ENCODE data around the gene ENKD1.

ENKD1 gene

GRCh38 chr16:67675579-67675935 lies 9.0 kb upstream of the ENKD1 start:
- H3K4me3 ChIP-seq (ENCODE audit: low read depth, low read length) = no peak overlapping the region
- no peak for DNase-seq (ENCODE audit: low read depth)
- TF ChIP-seq CTCF (conservative IDR thresholded peaks at IDR 0.05; ENCODE audit: low read depth, low read length) = no peak

DNA sequence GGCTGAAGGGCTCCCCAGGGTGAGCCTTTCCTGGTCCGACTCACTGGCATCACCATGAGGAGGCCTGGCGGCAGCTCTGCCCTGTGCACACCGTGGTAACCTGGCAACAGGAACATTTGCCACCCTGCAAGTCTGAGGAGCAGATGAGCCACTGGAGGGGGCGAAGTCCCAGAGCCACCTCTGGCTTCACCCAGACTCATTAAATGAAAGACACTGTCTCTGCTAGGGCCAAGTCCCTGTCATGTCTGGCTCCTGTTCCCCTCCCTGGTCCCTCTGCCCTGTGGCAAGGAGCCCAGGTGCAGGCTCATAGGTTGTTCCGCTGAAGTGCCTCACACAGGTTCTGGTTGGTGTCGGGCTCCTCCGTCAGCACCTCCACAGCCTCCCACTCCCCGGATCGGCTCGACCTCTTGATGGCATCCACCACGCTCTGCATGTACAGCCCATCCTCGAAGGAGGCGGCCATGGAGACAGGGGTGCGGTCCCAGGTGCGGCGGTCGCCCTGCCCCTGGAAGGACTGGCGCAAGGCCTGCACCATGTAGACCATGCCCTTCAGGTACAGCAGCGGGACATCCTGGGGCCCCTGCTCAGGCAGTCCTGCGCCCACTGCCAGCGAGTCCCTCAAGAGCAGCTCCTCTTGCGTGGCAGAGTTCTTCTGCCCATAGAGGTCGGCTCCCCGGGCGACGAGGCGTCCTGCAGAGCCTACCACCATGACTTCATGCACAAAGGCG lies 8.5 kb upstream of the ENKD1 start:
- DNase-seq (ENCODE audit: low read depth) = no peak
- H3K4me3 ChIP-seq (ENCODE audit: low read depth, low read length) = no peak overlapping the region
- no peak for TF ChIP-seq CTCF (conservative IDR thresholded peaks at IDR 0.05; ENCODE audit: low read depth, low read length)

DNA sequence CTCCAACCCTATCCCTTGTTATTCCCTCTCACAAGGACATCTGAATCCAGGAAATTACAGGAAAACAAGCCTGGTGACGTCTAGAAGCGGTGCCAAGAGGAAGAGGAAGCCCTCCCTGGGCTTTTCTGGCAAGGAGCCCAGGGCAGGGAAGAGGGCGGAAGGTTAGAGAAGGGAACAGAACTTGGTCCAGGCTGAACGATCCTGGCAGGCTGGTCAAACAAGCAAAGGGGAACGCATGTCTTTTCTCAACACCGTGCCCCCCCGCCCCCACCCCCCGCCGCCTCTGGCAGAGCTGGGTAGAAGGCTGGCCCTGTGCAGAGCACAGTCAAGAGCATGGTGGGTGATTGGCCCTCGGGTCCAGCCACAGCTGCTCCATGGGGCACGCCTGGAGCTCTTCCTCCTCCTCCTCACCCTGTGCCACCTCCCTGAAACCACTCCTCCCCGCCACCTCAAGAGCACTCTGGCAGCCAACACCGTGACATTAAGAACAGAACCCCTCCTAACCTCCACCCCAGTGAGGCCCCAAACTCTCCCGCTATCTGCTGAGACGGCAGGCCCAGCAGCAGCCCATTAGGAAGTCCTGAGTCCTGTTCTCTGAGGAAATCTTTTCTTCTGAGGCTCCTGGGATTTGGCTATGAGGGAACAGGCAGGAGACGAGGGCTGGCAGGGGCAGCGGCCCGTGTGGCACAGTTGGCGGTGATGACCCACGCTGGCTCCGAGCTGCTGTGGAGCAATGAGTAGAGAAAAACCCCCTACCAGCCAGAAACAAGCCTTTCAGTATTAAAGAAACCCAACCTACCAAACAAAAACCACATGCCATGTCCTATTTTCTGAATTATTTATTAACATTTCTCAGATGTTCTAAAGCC lies 7.4 kb upstream of the ENKD1 start:
- DNase-seq (ENCODE audit: low read depth) = peak; percentile 42
- no peak for TF ChIP-seq CTCF (conservative IDR thresholded peaks at IDR 0.05; ENCODE audit: low read depth, low read length)
- no peak overlapping the region for H3K4me3 ChIP-seq (ENCODE audit: low read depth, low read length)

DNA sequence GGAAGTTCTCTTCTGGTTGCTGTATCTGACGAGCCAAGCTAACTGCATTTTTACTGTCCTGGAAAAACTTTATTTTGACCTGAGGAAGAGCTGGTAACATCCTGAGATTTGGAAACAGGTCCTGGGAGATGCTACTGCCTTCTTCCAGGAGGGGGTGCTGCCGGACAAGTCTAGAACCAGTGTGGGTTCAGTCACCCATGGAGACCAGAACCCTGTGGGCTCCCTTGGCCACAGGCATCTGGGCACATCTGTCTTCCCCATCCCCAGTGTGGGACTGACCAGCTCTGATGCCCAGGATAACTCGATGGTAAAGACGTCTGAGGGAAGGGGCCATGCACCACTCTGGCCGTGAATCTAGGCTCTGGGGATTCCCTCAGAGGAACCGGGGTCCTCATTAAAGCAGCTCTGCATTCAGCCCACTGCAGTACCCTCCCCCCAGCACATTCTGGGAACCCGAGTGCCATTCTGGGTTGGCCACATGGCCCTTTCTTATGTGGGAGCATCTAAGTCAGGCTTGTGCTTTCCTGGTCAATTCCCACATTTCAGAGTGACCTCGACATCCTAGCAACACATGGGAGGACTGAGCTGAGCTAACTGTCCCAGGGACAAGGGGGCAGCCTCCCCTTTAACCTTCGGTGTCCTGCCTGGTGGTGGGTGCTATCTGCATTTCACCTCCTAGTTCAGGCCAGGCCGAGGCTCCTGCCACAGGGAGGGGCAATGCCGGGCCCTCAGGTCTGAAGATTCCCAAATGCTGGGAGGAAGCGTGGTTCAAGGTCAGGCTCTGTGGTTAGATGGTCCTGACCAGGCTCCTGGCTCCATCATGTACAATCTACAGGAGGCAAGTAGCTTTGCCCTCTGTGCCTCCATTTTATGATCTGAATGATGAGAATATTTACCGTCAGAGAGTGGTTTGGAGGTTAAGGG lies 6.5 kb upstream of the ENKD1 start:
- DNase-seq (ENCODE audit: low read depth) = peak; percentile 84
- TF ChIP-seq CTCF (conservative IDR thresholded peaks at IDR 0.05; ENCODE audit: low read depth, low read length) = peak; percentile 91
- no peak overlapping the region for H3K4me3 ChIP-seq (ENCODE audit: low read depth, low read length)

- no peak for TF ChIP-seq CTCF (conservative IDR thresholded peaks at IDR 0.05; ENCODE audit: low read depth, low read length)
- no peak overlapping the region for H3K4me3 ChIP-seq (ENCODE audit: low read depth, low read length)
- DNase-seq (ENCODE audit: low read depth) = no peak
These were observed 5.8 kb upstream of the ENKD1 start for GRCh38 chr16:67672306-67672705.

DNA sequence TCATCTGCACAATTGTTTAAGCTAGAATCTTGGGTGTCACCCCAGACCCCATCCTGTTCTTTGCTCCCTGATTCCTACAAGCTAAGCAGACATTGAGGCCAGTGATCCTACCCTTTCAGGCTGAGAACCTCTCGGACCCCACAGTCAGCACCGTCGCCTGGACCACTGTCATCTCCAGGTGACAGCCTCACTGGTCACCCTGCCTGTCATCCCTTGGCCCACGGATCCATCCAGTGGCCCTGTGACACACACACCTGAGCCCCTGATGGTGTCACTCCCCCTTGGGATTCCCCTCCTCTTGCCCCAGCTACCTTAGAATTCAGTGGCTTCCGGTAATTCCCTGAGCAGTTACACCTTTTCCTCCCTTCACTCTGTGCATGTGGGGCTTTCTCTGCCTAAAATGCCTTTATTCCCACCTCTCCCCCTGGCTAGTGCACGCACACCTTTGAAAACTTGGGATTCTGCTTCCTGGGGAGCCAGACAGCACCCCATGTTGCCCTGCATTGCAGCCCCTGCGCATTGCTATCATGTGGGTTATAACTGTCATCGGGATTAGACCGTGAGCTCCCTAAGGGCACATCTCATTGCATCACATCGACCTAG lies 3.0 kb upstream of the ENKD1 start:
- TF ChIP-seq CTCF (conservative IDR thresholded peaks at IDR 0.05; ENCODE audit: low read depth, low read length) = no peak
- no peak for DNase-seq (ENCODE audit: low read depth)
- H3K4me3 ChIP-seq (ENCODE audit: low read depth, low read length) = no peak overlapping the region
